Natural killer cell (primary cell): ENCODE measurements around the gene TUBB1. TPM values are rescaled to one million over a fixed set of nuclear protein-coding genes. Genes with fewer than 3 reads are reported as not detected.

ENCODE experiments used
- ATAC-seq, 3 donors: fragments of 150-1000 bp in 2 of 3; fragments of 200-7000 bp in 1 of 3; cut with Tn5 transposase; 1 replicate in 1 of 3; 2 replicates in 2 of 3; pipeline ENCODE4 v1.10.0; 2021; ENCODE audit warnings: mild to moderate bottlenecking in 2 of 3, moderate library complexity in 2 of 3
- DNase-seq, 2 donors: peaks; one replicate each; pipeline versions ENCODE4 v3.0.0 to v3.0.0-alpha.2; 2013 to 2021; ENCODE audit warnings: mixed read lengths in 1 of 2
- H3K27ac ChIP-seq: one replicate; pipeline ENCODE4 v1.5.1; 2013; ENCODE audit warnings: mild to moderate bottlenecking, low read length
- H3K27me3 ChIP-seq: one replicate; pipeline ENCODE4 v1.6.1; 2013; ENCODE audit warnings: low read length; ENCODE audit not compliant: control insufficient read depth, insufficient read depth
- H3K36me3 ChIP-seq: one replicate; pipeline ENCODE4 v1.6.1; 2013; ENCODE audit warnings: low read length; ENCODE audit not compliant: control insufficient read depth, insufficient read depth
- H3K4me1 ChIP-seq: one replicate; pipeline ENCODE4 v1.6.1; 2013; ENCODE audit warnings: low read length; ENCODE audit not compliant: control insufficient read depth, insufficient read depth
- H3K4me3 ChIP-seq: one replicate; pipeline ENCODE4 v1.5.1; 2013; ENCODE audit warnings: low read length
- H3K9me3 ChIP-seq: one replicate; pipeline ENCODE4 v1.6.1; 2013; ENCODE audit warnings: low read length; ENCODE audit not compliant: control insufficient read depth, insufficient read depth
- H3K27ac Mint-ChIP-seq, 2 donors: one replicate each; pipeline ENCODE4 v1.8.0; 2022; ENCODE audit warnings: mild to moderate bottlenecking in 2 of 2, mixed read lengths in 2 of 2, moderate library complexity in 1 of 2
- H3K27me3 Mint-ChIP-seq, 2 donors: one replicate each; pipeline ENCODE4 v1.8.0; 2022; ENCODE audit warnings: low read depth in 2 of 2, mixed read lengths in 2 of 2
- H3K36me3 Mint-ChIP-seq: one replicate; pipeline ENCODE4 v1.8.0; 2022; ENCODE audit warnings: mixed read lengths
- H3K4me1 Mint-ChIP-seq, 2 donors: one replicate each; pipeline ENCODE4 v1.8.0; 2022; ENCODE audit warnings: mixed read lengths in 2 of 2
- H3K4me3 Mint-ChIP-seq: one replicate; pipeline ENCODE4 v1.8.0; 2022; ENCODE audit warnings: mild to moderate bottlenecking, moderate library complexity, mixed read lengths
- H3K9me3 Mint-ChIP-seq, 2 donors: one replicate each; pipeline ENCODE4 v1.8.0; 2022; ENCODE audit warnings: mixed read lengths in 2 of 2
- WGBS: methylation state at CpG from one replicate; pipeline ENCODE4 v1.1.7; 2013; ENCODE audit warnings: missing lambda C conversion rate; ENCODE audit not compliant: insufficient coverage; 5-methylcytosine and 5-hydroxymethylcytosine counted together
- intact Hi-C: fragments of 100-400 bp; cut with micrococcal nuclease; formaldehyde crosslinking; loops from one replicate; pipeline ENCODE4 v1.14.2; 2022
- total RNA-seq, 4 donors: library from RNA; stranded (reverse); fragments of 120-200 nt in 1 of 4; gene quantifications; one replicate each; pipeline versions ENCODE4 v1.2.3 to v1.2.4, GENCODE V29; 2013 to 2022
- TF ChIP-seq, protein P1 (sequence below): fragments of 200-600 bp; IDR thresholded peaks from one replicate; pipeline ENCODE4 v1.8.0; 2022; ENCODE audit warnings: antibody characterized with exemption

TUBB1 gene
- total RNA-seq, 3 donors from 2014 or later (not counting 1 experiment from before 2014, with no cell fraction given): 4.3 to 46.9 (median 18.8) TPM

DNA sequence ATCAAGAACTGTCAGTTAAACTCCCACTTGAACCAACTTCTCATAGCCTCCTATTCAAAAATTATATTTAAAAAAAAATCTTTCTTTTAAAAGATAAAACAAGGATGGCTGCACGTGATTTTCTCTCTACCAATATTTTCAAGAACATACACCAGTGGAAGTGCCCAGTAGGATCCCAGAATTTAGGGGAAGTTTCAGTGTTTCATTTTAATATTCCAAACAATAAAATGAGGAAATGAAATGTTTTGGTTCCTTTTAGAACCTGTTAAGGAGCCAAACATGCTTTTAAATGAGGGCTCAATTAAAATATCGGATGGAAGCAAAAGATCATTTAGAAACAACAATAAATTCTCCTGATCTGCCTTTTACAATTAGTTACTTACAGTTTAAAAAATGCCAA lies 49.8 kb downstream of the TUBB1 start:
- DNase-seq (no peak), ATAC-seq (no peak)
- Histone ChIP-seq H3K9me3 (no peaks in the 10 kb centered on the region), H3K4me1 (peaks cover 2% of the 10 kb centered on the region), H3K27ac (no peak overlapping the region), H3K27me3 (no peaks in the 10 kb centered on the region), H3K36me3 (no peaks in the 10 kb centered on the region), H3K4me3 (no peak overlapping the region)
- TF ChIP-seq, protein P1, sequence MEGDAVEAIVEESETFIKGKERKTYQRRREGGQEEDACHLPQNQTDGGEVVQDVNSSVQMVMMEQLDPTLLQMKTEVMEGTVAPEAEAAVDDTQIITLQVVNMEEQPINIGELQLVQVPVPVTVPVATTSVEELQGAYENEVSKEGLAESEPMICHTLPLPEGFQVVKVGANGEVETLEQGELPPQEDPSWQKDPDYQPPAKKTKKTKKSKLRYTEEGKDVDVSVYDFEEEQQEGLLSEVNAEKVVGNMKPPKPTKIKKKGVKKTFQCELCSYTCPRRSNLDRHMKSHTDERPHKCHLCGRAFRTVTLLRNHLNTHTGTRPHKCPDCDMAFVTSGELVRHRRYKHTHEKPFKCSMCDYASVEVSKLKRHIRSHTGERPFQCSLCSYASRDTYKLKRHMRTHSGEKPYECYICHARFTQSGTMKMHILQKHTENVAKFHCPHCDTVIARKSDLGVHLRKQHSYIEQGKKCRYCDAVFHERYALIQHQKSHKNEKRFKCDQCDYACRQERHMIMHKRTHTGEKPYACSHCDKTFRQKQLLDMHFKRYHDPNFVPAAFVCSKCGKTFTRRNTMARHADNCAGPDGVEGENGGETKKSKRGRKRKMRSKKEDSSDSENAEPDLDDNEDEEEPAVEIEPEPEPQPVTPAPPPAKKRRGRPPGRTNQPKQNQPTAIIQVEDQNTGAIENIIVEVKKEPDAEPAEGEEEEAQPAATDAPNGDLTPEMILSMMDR: no peak
- peaks cover 19 to 24% of the 10 kb centered on the region in 2 donors for H3K27me3 Mint-ChIP-seq
- no peak overlapping the region for H3K27ac Mint-ChIP-seq
- 88% methylated on average over 1 of the region's 2 CpGs for WGBS
- no peaks in the 10 kb centered on the region for H3K4me1 Mint-ChIP-seq
- no peaks in the 10 kb centered on the region for H3K9me3 Mint-ChIP-seq
- no peak overlapping the region for H3K4me3 Mint-ChIP-seq
- intact Hi-C loops: no loop called here
- H3K36me3 Mint-ChIP-seq: no peaks in the 10 kb centered on the region

- H3K27me3 Mint-ChIP-seq: peaks cover 18 to 37% of the 10 kb centered on the region in 2 donors
- no peak overlapping the region for H3K4me3 Mint-ChIP-seq
- peaks cover 7% of the 10 kb centered on the region for H3K4me1 ChIP-seq
- H3K27me3 ChIP-seq: no peaks in the 10 kb centered on the region
- no peak overlapping the region for H3K27ac ChIP-seq
- H3K4me1 Mint-ChIP-seq: peaks cover 3 to 12% of the 10 kb centered on the region in 2 donors
- H3K9me3 Mint-ChIP-seq: no peaks in the 10 kb centered on the region
- no peak overlapping the region for H3K27ac Mint-ChIP-seq
- H3K36me3 Mint-ChIP-seq: no peaks in the 10 kb centered on the region
- no peaks in the 10 kb centered on the region for H3K9me3 ChIP-seq
- WGBS: no CpG with 5 or more reads among the region's 1 CpG
- intact Hi-C loops: no loop called here
- no peak overlapping the region for H3K4me3 ChIP-seq
- no peak for DNase-seq
- ATAC-seq: no peak
- H3K36me3 ChIP-seq: no peaks in the 10 kb centered on the region
- TF ChIP-seq, protein P1: no peak
These were observed 52.0 kb downstream of the TUBB1 start for GRCh38 chr20:59071216-59071615.

DNA sequence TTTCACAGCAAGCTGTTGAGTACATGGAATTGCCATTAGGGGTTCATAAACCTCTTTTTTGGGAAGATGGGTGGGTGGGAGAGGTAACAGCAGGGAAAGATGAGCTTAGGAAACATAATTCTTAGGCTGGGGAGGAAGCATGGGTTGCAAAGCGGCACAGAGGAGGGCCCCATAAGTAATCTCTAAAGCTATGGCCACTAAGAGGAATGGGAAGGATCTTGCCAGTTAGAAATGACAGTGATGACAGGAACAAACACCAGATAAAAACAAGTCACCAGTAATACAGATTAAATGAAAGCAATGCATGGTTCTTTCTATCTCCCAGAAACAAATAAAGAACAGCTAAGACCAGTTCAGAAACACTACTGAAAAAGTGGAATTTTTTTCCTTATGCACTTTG lies 54.4 kb downstream of the TUBB1 start:
- intact Hi-C loops: no loop called here
- H3K27me3 ChIP-seq: peaks cover 6% of the 10 kb centered on the region
- no peak overlapping the region for H3K27ac ChIP-seq
- no peaks in the 10 kb centered on the region for H3K36me3 Mint-ChIP-seq
- DNase-seq (no peak), ATAC-seq (no peak)
- no peak overlapping the region for H3K27ac Mint-ChIP-seq
- no peaks in the 10 kb centered on the region for H3K36me3 ChIP-seq
- H3K4me3 ChIP-seq: no peak overlapping the region
- no peaks in the 10 kb centered on the region for H3K9me3 Mint-ChIP-seq
- H3K4me1 ChIP-seq: peaks cover 13% of the 10 kb centered on the region
- H3K27me3 Mint-ChIP-seq: peaks cover 21 to 41% of the 10 kb centered on the region in 2 donors
- H3K9me3 ChIP-seq: no peaks in the 10 kb centered on the region
- H3K4me1 Mint-ChIP-seq: peaks cover 5 to 19% of the 10 kb centered on the region in 2 donors
- no peak overlapping the region for H3K4me3 Mint-ChIP-seq
- TF ChIP-seq, protein P1: no peak
- 100% methylated on average over 1 of the region's 1 CpG for WGBS

GRCh38 chr20:59074456-59074855 lies 55.2 kb downstream of the TUBB1 start:
- Mint-ChIP-seq H3K27me3 (peaks cover 22 to 39% of the 10 kb centered on the region in 2 donors), H3K36me3 (no peaks in the 10 kb centered on the region), H3K4me3 (no peak overlapping the region), H3K9me3 (no peaks in the 10 kb centered on the region), H3K4me1 (peaks cover 5 to 19% of the 10 kb centered on the region in 2 donors), H3K27ac (no peak overlapping the region)
- intact Hi-C loops: no loop called here
- 47% methylated on average over 3 of the region's 3 CpGs for WGBS
- Histone ChIP-seq H3K27ac (no peak overlapping the region), H3K4me3 (no peak overlapping the region), H3K4me1 (peaks cover 13% of the 10 kb centered on the region), H3K9me3 (no peaks in the 10 kb centered on the region), H3K27me3 (peaks cover 6% of the 10 kb centered on the region), H3K36me3 (no peaks in the 10 kb centered on the region)
- TF ChIP-seq, protein P1: no peak
- DNase-seq: no peak
- no peak for ATAC-seq
